ENCODE data around the gene GPR152.
"Not testable (repeated sequence)": the region's sequence is repeated elsewhere in the genome, so short reads cannot be mapped to it uniquely, and the experiment has no call there.

Gene GPR152

GRCh38 chr11:67485873-67486361 is 33.4 kb upstream of the GPR152 start:
- not testable (repeated sequence) for H3K27ac ChIP-seq (ENCODE audit: low read length)

GRCh38 chr11:67484847-67485311 is 32.4 kb upstream of the GPR152 start:
- peaks cover 14 to 28% of the 10 kb centered on the region in 2 donors for H3K4me1 ChIP-seq (ENCODE audit: control insufficient read depth in 1 of 2, insufficient read depth in 2 of 2, low read length in 2 of 2)
- H3K4me3 ChIP-seq (ENCODE audit: low read depth in 1 of 2, low read length in 2 of 2), result no peak overlapping the region
- H3K36me3 ChIP-seq (ENCODE audit: control insufficient read depth in 1 of 2, insufficient read depth in 2 of 2, low read length in 2 of 2), result peaks cover 9 to 30% of the 10 kb centered on the region in 2 donors
- H3K9me3 ChIP-seq (ENCODE audit: control insufficient read depth in 1 of 2, low read length in 2 of 2), result no peaks in the 10 kb centered on the region
- H3K27ac ChIP-seq (ENCODE audit: low read length), result no peak overlapping the region
- no peaks in the 10 kb centered on the region for H3K27me3 ChIP-seq (ENCODE audit: low read depth, low read length)

More at GRCh38 chr11:67485873-67486361, 33.4 kb upstream of the GPR152 start:
- Histone ChIP-seq H3K4me1 (ENCODE audit: control insufficient read depth in 1 of 2, insufficient read depth in 2 of 2, low read length in 2 of 2) (peaks cover 14 to 28% of the 10 kb centered on the region in 2 donors), H3K36me3 (ENCODE audit: control insufficient read depth in 1 of 2, insufficient read depth in 2 of 2, low read length in 2 of 2) (peaks cover 10 to 40% of the 10 kb centered on the region in 2 donors)
- H3K27me3 ChIP-seq (ENCODE audit: low read depth, low read length); H3K4me3 ChIP-seq (ENCODE audit: low read depth in 1 of 2, low read length in 2 of 2); H3K9me3 ChIP-seq (ENCODE audit: control insufficient read depth in 1 of 2, low read length in 2 of 2): not testable (repeated sequence)

- H3K36me3 ChIP-seq (ENCODE audit: control insufficient read depth in 1 of 2, insufficient read depth in 2 of 2, low read length in 2 of 2), result peaks cover 3 to 21% of the 10 kb centered on the region in 2 donors
- H3K27ac ChIP-seq (ENCODE audit: low read length), result peak overlapping the region; percentile 91
- H3K9me3 ChIP-seq (ENCODE audit: control insufficient read depth in 1 of 2, low read length in 2 of 2), result no peaks in the 10 kb centered on the region
- peaks cover 14 to 28% of the 10 kb centered on the region in 2 donors for H3K4me1 ChIP-seq (ENCODE audit: control insufficient read depth in 1 of 2, insufficient read depth in 2 of 2, low read length in 2 of 2)
- H3K27me3 ChIP-seq (ENCODE audit: low read depth, low read length), result no peaks in the 10 kb centered on the region
- peak overlapping the region; percentile 68 to 88 for H3K4me3 ChIP-seq (ENCODE audit: low read depth in 1 of 2, low read length in 2 of 2)
These were observed 31.5 kb upstream of the GPR152 start for GRCh38 chr11:67483831-67484665.

- H3K9me3 ChIP-seq (ENCODE audit: control insufficient read depth in 1 of 2, low read length in 2 of 2), result no peaks in the 10 kb centered on the region
- no peaks in the 10 kb centered on the region for H3K27me3 ChIP-seq (ENCODE audit: low read depth, low read length)
- peak within 1 kb of the TSS; percentile 91 for H3K27ac ChIP-seq (ENCODE audit: low read length)
- peak within 1 kb of the TSS; percentile 68 to 88 for H3K4me3 ChIP-seq (ENCODE audit: low read depth in 1 of 2, low read length in 2 of 2)
- peaks cover 14 to 28% of the 10 kb centered on the region in 2 donors for H3K4me1 ChIP-seq (ENCODE audit: control insufficient read depth in 1 of 2, insufficient read depth in 2 of 2, low read length in 2 of 2)
- peaks cover 0 to 12% of the 10 kb centered on the region in 2 donors for H3K36me3 ChIP-seq (ENCODE audit: control insufficient read depth in 1 of 2, insufficient read depth in 2 of 2, low read length in 2 of 2)
These were observed 30.6 kb upstream of the GPR152 start, which contains the start of gene AIP for GRCh38 chr11:67482827-67483798. Gene AIP, plus strand, starts transcription at chr11:67483026. Its CDS starts 133 bp downstream, at chr11:67483159.

- peak overlapping the region; percentile 68 to 88 for H3K4me3 ChIP-seq (ENCODE audit: low read depth in 1 of 2, low read length in 2 of 2)
- no peaks in the 10 kb centered on the region for H3K27me3 ChIP-seq (ENCODE audit: low read depth, low read length)
- peaks cover 0 to 6% of the 10 kb centered on the region in 2 donors for H3K36me3 ChIP-seq (ENCODE audit: control insufficient read depth in 1 of 2, insufficient read depth in 2 of 2, low read length in 2 of 2)
- peaks cover 14 to 28% of the 10 kb centered on the region in 2 donors for H3K4me1 ChIP-seq (ENCODE audit: control insufficient read depth in 1 of 2, insufficient read depth in 2 of 2, low read length in 2 of 2)
- H3K27ac ChIP-seq (ENCODE audit: low read length), result peak overlapping the region; percentile 91
- H3K9me3 ChIP-seq (ENCODE audit: control insufficient read depth in 1 of 2, low read length in 2 of 2), result no peaks in the 10 kb centered on the region
These were observed 29.8 kb upstream of the GPR152 start for GRCh38 chr11:67482275-67482826.

GRCh38 chr11:67477344-67478050 is 25.0 kb upstream of the GPR152 start:
- H3K27me3 ChIP-seq (ENCODE audit: low read depth, low read length); H3K36me3 ChIP-seq (ENCODE audit: control insufficient read depth in 1 of 2, insufficient read depth in 2 of 2, low read length in 2 of 2); H3K27ac ChIP-seq (ENCODE audit: low read length); H3K4me3 ChIP-seq (ENCODE audit: low read depth in 1 of 2, low read length in 2 of 2); H3K9me3 ChIP-seq (ENCODE audit: control insufficient read depth in 1 of 2, low read length in 2 of 2); H3K4me1 ChIP-seq (ENCODE audit: control insufficient read depth in 1 of 2, insufficient read depth in 2 of 2, low read length in 2 of 2): not testable (repeated sequence)

GRCh38 chr11:67476692-67477091 is 24.2 kb upstream of the GPR152 start:
- not testable (repeated sequence) for H3K27ac ChIP-seq (ENCODE audit: low read length); H3K4me1 ChIP-seq (ENCODE audit: control insufficient read depth in 1 of 2, insufficient read depth in 2 of 2, low read length in 2 of 2); H3K9me3 ChIP-seq (ENCODE audit: control insufficient read depth in 1 of 2, low read length in 2 of 2); H3K27me3 ChIP-seq (ENCODE audit: low read depth, low read length); H3K36me3 ChIP-seq (ENCODE audit: control insufficient read depth in 1 of 2, insufficient read depth in 2 of 2, low read length in 2 of 2); H3K4me3 ChIP-seq (ENCODE audit: low read depth in 1 of 2, low read length in 2 of 2)

GRCh38 chr11:67472882-67473281 is 20.4 kb upstream of the GPR152 start:
- no peak overlapping the region for H3K4me3 ChIP-seq (ENCODE audit: low read depth in 1 of 2, low read length in 2 of 2)
- H3K9me3 ChIP-seq (ENCODE audit: control insufficient read depth in 1 of 2, low read length in 2 of 2), result no peaks in the 10 kb centered on the region
- H3K27me3 ChIP-seq (ENCODE audit: low read depth, low read length), result no peaks in the 10 kb centered on the region
- H3K36me3 ChIP-seq (ENCODE audit: control insufficient read depth in 1 of 2, insufficient read depth in 2 of 2, low read length in 2 of 2), result no peaks in the 10 kb centered on the region
- H3K27ac ChIP-seq (ENCODE audit: low read length), result no peak overlapping the region
- H3K4me1 ChIP-seq (ENCODE audit: control insufficient read depth in 1 of 2, insufficient read depth in 2 of 2, low read length in 2 of 2), result peaks cover 3 to 9% of the 10 kb centered on the region in 2 donors

GRCh38 chr11:67470337-67471002 is 17.9 kb upstream of the GPR152 start:
- Histone ChIP-seq H3K36me3 (ENCODE audit: control insufficient read depth in 1 of 2, insufficient read depth in 2 of 2, low read length in 2 of 2) (no peaks in the 10 kb centered on the region), H3K27ac (ENCODE audit: low read length) (no peak overlapping the region), H3K4me3 (ENCODE audit: low read depth in 1 of 2, low read length in 2 of 2) (no peak overlapping the region), H3K27me3 (ENCODE audit: low read depth, low read length) (no peaks in the 10 kb centered on the region), H3K4me1 (ENCODE audit: control insufficient read depth in 1 of 2, insufficient read depth in 2 of 2, low read length in 2 of 2) (peaks cover 3 to 21% of the 10 kb centered on the region in 2 donors), H3K9me3 (ENCODE audit: control insufficient read depth in 1 of 2, low read length in 2 of 2) (no peaks in the 10 kb centered on the region)

GRCh38 chr11:67469508-67469811 is 16.9 kb upstream of the GPR152 start:
- peaks cover 3 to 27% of the 10 kb centered on the region in 2 donors for H3K4me1 ChIP-seq (ENCODE audit: control insufficient read depth in 1 of 2, insufficient read depth in 2 of 2, low read length in 2 of 2)
- no peaks in the 10 kb centered on the region for H3K9me3 ChIP-seq (ENCODE audit: control insufficient read depth in 1 of 2, low read length in 2 of 2)
- H3K27me3 ChIP-seq (ENCODE audit: low read depth, low read length), result no peaks in the 10 kb centered on the region
- H3K36me3 ChIP-seq (ENCODE audit: control insufficient read depth in 1 of 2, insufficient read depth in 2 of 2, low read length in 2 of 2), result no peaks in the 10 kb centered on the region
- H3K4me3 ChIP-seq (ENCODE audit: low read depth in 1 of 2, low read length in 2 of 2), result peak overlapping the region; percentile 80 to 85
- peak overlapping the region; percentile 91 for H3K27ac ChIP-seq (ENCODE audit: low read length)

Data from muscle layer of duodenum (tissue), 2 donors.